ENCODE measurements around the gene PEPD.

Gene PEPD

GRCh38 chr19:33456076-33456844, 65.3 kb downstream of the PEPD start:
- DNase-seq = no peak

- no peak for DNase-seq
These were observed 68.3 kb downstream of the PEPD start for GRCh38 chr19:33453265-33453664.

GRCh38 chr19:33450689-33451088, 70.9 kb downstream of the PEPD start:
- no peak for DNase-seq

- no peak for DNase-seq
These were observed 71.8 kb downstream of the PEPD start for GRCh38 chr19:33449799-33450198.

GRCh38 chr19:33448159-33448516, 73.5 kb downstream of the PEPD start:
- no peak for DNase-seq

GRCh38 chr19:33447336-33448158, 74.0 kb downstream of the PEPD start:
- no peak for DNase-seq

- no peak for DNase-seq
These were observed 75.0 kb downstream of the PEPD start for GRCh38 chr19:33446330-33447293.

- DNase-seq = no peak
These were observed 75.9 kb downstream of the PEPD start for GRCh38 chr19:33445442-33446329.

GRCh38 chr19:33444562-33445441, 76.8 kb downstream of the PEPD start:
- no peak for DNase-seq

- no peak for DNase-seq
These were observed 77.7 kb downstream of the PEPD start for GRCh38 chr19:33443638-33444561.

GRCh38 chr19:33442706-33443105, 78.9 kb downstream of the PEPD start:
- DNase-seq = no peak

- no peak for DNase-seq
These were observed 79.8 kb downstream of the PEPD start for GRCh38 chr19:33441828-33442227.

- DNase-seq = no peak
These were observed 80.3 kb downstream of the PEPD start for GRCh38 chr19:33441277-33441699.

GRCh38 chr19:33440682-33441081, 80.9 kb downstream of the PEPD start:
- no peak for DNase-seq

- DNase-seq = no peak
These were observed 81.3 kb downstream of the PEPD start for GRCh38 chr19:33440241-33440640.

- DNase-seq = no peak
These were observed 82.4 kb downstream of the PEPD start for GRCh38 chr19:33438987-33439781.

- no peak for DNase-seq
These were observed 83.5 kb downstream of the PEPD start for GRCh38 chr19:33437821-33438671.

- no peak for DNase-seq
These were observed 84.2 kb downstream of the PEPD start for GRCh38 chr19:33437393-33437820.
